ENCODE results near the gene ATP1A4.

Gene ATP1A4

DNA sequence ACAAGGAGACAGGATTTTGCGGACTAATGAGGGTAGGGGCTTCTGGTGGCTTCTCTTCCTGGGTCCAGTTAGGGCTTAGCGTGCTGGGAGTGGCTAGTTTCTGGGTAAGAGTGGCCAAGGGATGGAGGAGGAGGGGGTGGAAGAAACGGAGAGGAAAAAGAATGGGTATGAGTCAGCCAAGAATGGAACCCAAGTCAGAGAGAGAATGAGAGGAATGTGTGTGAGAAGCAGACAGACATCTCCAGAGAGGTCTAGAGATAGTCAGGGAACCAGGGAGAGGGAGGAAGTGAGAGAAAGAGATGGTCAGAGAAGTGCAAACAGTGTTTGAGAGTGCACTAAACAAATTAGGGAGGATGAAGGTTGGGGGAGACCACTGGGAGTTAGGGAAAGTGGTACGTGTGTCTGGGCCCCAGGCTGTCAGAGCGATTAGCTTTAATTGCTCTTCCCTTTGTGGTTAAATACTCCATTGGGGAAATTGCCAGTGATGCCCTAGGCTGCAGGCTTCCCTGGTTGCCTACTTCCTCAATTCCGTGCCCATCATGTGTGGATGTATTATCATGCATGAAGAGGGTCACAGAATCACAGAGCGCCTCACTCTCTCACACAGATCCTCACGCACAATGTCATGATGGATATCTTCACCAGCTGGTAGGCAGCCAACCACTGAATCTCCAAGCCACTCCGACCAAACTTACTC, 55.2 kb downstream of the ATP1A4 start:
- Mint-ChIP-seq H3K4me1 (peaks cover 24% of the 10 kb centered on the region), H3K36me3 (ENCODE audit: insufficient read depth) (peaks cover 8% of the 10 kb centered on the region), H3K27me3 (no peaks in the 10 kb centered on the region), H3K9me3 (no peaks in the 10 kb centered on the region), H3K4me3 (peak overlapping the region; percentile 83), H3K27ac (ENCODE audit: low read depth) (peak overlapping the region; percentile 34)
- no peak for DNase-seq (ENCODE audit: low spot score in 2 of 2)
- ATAC-seq (replicated peaks; ENCODE audit: extremely low read depth, poor library complexity, severe bottlenecking): no peak

DNA sequence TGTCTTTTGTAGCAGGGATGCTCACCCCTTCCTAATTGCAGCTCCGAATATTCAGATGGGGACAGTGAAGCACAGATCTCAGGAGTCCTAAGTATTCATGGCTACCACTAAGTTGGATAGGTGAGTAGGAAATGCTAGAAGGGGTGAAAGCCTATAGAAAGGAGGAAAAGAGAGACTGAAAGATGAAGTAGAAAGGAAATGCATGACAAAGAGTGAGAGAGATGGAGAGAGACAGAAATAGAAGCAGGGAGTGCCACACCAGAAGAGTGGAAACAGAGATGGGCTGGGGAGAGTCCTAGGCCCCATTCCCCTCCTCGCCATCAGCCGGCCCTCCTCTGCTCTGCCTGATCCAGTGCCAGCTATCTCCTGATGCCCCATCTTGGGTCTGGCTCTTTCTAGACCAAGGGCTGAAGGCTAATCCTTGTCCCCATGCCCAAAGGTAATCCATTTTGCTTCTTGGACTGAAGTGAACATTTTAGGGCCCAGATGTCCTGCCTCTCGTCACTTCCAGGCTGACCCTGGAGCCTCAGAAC, 55.8 kb downstream of the ATP1A4 start:
- H3K4me3 Mint-ChIP-seq: peak overlapping the region; percentile 83
- H3K9me3 Mint-ChIP-seq: no peaks in the 10 kb centered on the region
- peak overlapping the region; percentile 34 for H3K27ac Mint-ChIP-seq (ENCODE audit: low read depth)
- ATAC-seq (replicated peaks; ENCODE audit: extremely low read depth, poor library complexity, severe bottlenecking) (no peak), DNase-seq (ENCODE audit: low spot score in 2 of 2) (no peak)
- peaks cover 24% of the 10 kb centered on the region for H3K4me1 Mint-ChIP-seq
- peaks cover 6% of the 10 kb centered on the region for H3K36me3 Mint-ChIP-seq (ENCODE audit: insufficient read depth)
- no peaks in the 10 kb centered on the region for H3K27me3 Mint-ChIP-seq

DNA sequence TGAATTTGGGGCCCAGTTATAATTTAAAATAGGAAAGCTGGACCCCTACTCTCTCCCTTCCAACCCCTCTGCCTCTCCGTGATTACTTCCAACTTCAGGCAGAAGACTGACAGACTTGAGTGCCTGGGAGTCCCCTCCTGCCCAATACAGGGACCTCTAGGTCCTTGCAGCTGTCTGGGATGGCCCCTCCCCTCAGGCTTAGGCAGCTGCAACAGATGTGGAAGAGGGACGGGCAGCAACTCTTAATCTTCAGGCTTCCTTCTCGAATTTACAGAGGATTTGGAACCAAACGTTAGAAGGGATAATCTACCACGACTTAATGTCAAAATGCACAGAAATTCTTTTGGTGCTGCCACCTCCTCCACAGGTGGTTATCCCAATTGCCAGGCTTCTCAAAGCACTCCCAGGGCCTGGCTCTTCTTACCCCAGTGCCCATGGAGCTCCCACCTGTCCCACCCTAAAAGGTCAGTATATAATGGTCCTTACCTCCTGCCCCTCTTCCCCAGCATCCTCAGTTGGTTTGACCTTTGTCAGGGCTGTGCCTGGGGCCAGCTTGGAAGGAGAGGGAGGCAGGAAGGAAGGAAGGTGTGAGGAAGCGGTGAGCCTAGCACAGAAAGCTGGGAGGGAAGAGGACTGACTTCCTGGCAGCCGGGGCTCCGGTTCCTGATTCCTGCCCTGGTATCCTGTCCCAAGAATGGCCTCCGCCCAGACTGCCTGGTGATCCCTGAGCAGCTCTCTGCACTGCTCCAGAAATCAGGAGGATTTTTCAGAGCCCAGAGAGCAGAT, 56.6 kb downstream of the ATP1A4 start:
- Mint-ChIP-seq H3K9me3 (no peaks in the 10 kb centered on the region), H3K27me3 (no peaks in the 10 kb centered on the region), H3K4me1 (peaks cover 24% of the 10 kb centered on the region), H3K4me3 (no peak overlapping the region), H3K36me3 (ENCODE audit: insufficient read depth) (peaks cover 6% of the 10 kb centered on the region), H3K27ac (ENCODE audit: low read depth) (peak overlapping the region; percentile 34)
- ATAC-seq (replicated peaks; ENCODE audit: extremely low read depth, poor library complexity, severe bottlenecking): no peak
- no peak for DNase-seq (ENCODE audit: low spot score in 2 of 2)

DNA sequence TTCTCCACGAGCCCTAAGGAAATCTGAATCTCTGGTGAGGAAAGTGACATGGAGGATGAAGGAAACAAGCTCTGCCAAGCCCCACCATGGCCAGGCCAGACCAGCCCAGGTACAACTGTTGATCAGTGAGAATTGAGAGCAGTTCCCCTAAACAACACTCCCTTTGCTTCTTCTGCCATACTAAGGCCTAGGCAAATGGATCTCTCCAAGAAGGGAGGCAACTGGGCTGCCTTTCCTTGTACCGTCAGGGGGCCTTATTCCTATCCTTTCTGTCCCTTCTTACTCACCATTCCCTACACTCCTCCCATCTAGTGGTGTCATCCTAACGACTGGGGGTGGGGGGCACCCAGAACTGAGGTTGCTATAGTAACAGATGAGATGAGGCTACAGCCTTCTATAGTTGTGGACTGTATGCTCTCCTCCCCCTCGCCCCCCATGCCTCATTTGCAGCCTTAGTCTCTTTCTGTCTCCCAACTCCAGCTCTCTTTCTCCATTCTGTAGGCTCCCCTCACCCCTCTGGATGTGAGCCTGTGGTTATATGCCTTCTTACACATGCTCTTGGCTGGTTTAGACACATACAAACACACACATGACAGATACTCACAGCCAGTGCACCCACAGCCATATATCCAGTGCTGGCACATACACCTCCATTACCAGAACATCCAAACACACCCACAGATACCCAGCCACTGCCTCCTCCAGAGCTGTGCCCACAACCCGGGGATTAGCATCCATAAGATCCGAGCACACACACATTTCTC, 57.3 kb downstream of the ATP1A4 start:
- ATAC-seq (replicated peaks; ENCODE audit: extremely low read depth, poor library complexity, severe bottlenecking) (no peak), DNase-seq (ENCODE audit: low spot score in 2 of 2) (no peak)
- H3K9me3 Mint-ChIP-seq: no peaks in the 10 kb centered on the region
- H3K4me1 Mint-ChIP-seq: peaks cover 24% of the 10 kb centered on the region
- peak overlapping the region; percentile 9 for H3K27ac Mint-ChIP-seq (ENCODE audit: low read depth)
- peaks cover 6% of the 10 kb centered on the region for H3K36me3 Mint-ChIP-seq (ENCODE audit: insufficient read depth)
- H3K4me3 Mint-ChIP-seq: no peak overlapping the region
- H3K27me3 Mint-ChIP-seq: no peaks in the 10 kb centered on the region

DNA sequence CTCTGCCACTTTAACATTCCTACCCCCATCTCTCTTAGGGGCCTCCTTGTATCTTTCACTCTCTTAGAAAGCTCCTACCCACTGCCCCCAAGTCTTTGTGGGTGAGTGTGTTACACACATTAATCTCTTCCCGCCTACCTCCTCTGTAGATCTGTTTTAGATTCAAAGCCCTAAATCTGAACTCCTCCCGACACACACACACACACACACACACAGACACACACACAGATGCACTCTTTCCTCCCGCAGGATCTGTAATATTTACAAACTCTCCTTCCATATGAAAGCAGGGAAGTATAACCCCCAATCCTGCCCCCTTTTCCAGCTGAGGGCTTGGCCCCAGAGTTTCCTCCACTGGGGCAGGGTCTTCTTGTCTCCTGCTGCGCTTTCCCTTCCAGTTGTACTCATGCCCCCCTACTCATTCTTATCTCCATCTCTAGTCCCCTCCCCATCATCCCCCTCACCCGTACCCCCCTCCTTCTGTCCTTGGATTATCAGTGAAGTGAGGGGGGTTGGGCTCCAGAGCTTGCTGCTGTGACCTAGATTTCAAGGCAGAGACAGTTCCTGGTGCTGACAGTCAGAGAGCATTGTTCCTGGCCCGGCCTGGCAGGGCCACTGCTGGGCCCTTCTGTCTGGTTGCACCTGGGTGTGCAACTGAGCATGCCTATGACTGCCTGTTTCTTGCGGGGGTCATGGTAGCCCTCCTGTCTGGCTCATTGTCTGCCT, 58.1 kb downstream of the ATP1A4 start:
- DNase-seq (ENCODE audit: low spot score in 2 of 2) (no peak), ATAC-seq (replicated peaks; ENCODE audit: extremely low read depth, poor library complexity, severe bottlenecking) (no peak)
- H3K36me3 Mint-ChIP-seq (ENCODE audit: insufficient read depth): peaks cover 5% of the 10 kb centered on the region
- no peak overlapping the region for H3K4me3 Mint-ChIP-seq
- no peaks in the 10 kb centered on the region for H3K9me3 Mint-ChIP-seq
- H3K27ac Mint-ChIP-seq (ENCODE audit: low read depth): peak overlapping the region; percentile 9
- no peaks in the 10 kb centered on the region for H3K27me3 Mint-ChIP-seq
- peaks cover 24% of the 10 kb centered on the region for H3K4me1 Mint-ChIP-seq

DNA sequence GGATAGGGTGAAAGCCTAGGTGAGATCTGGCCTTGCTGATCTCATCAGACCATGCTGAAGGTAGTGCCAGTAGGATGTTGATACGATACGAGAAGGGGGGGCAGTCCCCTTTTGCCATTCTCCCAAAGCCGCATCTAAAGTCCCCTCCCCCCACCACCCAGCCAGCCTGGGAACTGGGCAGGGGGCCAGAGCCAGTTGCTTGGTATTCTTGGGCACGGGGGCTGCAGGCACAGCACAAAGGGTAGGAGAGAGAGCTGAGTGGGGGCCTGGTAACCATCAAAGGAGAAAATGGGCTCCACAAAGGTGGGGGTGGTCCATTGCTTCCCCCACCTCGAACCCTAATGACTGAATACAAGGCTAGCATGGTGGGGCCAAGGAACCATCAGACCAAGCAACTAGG, 59.2 kb downstream of the ATP1A4 start:
- DNase-seq (ENCODE audit: low spot score in 2 of 2) (no peak), ATAC-seq (replicated peaks; ENCODE audit: extremely low read depth, poor library complexity, severe bottlenecking) (no peak)
- Mint-ChIP-seq H3K27ac (ENCODE audit: low read depth) (no peak overlapping the region), H3K4me3 (no peak overlapping the region), H3K36me3 (ENCODE audit: insufficient read depth) (peaks cover 1% of the 10 kb centered on the region), H3K9me3 (no peaks in the 10 kb centered on the region), H3K4me1 (peaks cover 24% of the 10 kb centered on the region), H3K27me3 (no peaks in the 10 kb centered on the region)

DNA sequence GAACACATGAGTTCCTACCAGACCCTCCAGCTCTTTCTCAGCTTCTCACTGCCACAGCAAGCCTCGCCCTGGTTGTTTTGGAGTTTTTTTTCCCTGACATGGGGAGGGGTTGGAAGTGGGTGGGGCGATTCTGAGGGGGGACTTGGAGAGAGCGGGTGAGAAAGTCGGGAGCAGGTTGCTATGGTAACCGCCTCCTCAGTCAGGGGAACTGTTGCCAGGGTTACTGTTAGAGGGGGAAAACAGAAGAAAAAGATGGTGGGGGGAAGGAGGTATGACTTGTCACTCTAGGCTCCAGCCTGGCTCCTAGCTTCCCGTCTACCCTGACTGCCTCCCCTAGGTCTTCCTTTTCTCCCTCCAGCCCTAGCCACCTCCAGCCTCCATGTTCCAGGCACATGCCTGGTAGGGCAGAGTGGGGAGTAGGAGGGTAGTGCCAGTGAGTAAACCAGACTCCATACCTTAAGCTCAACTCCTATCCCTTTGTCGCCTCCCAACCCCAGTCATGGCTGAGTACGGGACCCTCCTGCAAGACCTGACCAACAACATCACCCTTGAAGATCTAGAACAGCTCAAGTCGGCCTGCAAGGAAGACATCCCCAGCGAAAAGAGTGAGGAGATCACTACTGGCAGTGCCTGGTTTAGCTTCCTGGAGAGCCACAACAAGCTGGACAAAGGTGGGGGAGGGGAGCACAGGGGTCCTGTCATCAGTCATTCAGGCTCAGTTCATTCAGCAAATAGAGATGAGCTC, 59.8 kb downstream of the ATP1A4 start:
- H3K36me3 Mint-ChIP-seq (ENCODE audit: insufficient read depth): peaks cover 5% of the 10 kb centered on the region
- no peaks in the 10 kb centered on the region for H3K27me3 Mint-ChIP-seq
- no peak overlapping the region for H3K27ac Mint-ChIP-seq (ENCODE audit: low read depth)
- H3K4me1 Mint-ChIP-seq: peaks cover 22% of the 10 kb centered on the region
- no peak for DNase-seq (ENCODE audit: low spot score in 2 of 2)
- no peaks in the 10 kb centered on the region for H3K9me3 Mint-ChIP-seq
- ATAC-seq (replicated peaks; ENCODE audit: extremely low read depth, poor library complexity, severe bottlenecking): no peak
- no peak overlapping the region for H3K4me3 Mint-ChIP-seq

DNA sequence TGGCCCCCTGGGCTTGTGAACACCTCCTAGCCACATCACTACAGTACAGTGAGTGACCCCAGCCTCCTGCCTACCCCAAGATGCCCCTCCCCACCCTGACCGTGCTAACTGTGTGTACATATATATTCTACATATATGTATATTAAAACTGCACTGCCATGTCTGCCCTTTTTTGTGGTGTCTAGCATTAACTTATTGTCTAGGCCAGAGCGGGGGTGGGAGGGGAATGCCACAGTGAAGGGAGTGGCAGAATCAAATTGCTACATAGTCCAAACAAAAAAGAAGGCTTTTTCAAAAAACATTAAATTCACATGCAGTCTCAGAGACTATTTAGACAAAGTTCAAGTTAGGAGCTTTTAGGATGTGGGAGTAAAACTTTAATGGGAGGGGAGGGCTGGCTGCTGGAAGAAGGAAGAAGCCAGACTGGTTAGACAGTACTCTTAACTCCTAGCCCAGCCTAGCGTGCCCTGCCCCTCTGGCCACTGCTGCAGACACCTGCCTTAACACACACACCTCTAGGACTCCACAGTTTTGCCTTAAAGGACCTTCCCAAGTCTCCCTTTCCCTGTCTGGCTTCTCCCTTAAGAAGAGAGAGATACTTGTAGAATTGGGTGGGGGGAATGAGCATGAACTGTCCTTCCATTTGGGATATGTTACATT, 63.2 kb downstream of the ATP1A4 start:
- DNase-seq (ENCODE audit: low spot score in 2 of 2) (no peak), ATAC-seq (replicated peaks; ENCODE audit: extremely low read depth, poor library complexity, severe bottlenecking) (no peak)
- no peak overlapping the region for H3K27ac Mint-ChIP-seq (ENCODE audit: low read depth)
- H3K27me3 Mint-ChIP-seq: no peaks in the 10 kb centered on the region
- no peaks in the 10 kb centered on the region for H3K9me3 Mint-ChIP-seq
- peaks cover 5% of the 10 kb centered on the region for H3K4me1 Mint-ChIP-seq
- H3K36me3 Mint-ChIP-seq (ENCODE audit: insufficient read depth): peaks cover 18% of the 10 kb centered on the region
- H3K4me3 Mint-ChIP-seq: no peak overlapping the region

DNA sequence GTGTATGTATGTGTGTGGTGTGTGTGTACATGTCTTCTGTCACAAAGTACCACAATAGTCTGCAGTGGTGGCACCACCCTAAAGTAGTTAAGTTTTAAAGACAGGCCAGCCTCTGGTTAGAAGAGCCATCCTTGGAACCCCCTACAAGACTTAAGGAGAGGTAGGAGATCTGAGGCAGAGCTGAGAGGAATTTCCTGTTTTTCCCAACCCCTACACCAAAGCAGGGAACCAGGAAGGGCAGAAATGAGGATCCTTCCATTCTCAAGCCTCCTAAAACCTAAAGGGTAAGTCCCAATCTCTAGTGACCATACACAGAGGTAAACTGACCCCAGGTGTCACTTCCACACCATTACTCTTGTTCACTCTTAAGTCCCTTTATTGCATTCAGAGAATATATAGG, 64.9 kb downstream of the ATP1A4 start:
- ATAC-seq (replicated peaks; ENCODE audit: extremely low read depth, poor library complexity, severe bottlenecking) (no peak), DNase-seq (ENCODE audit: low spot score in 2 of 2) (no peak)
- Mint-ChIP-seq H3K4me3 (no peak overlapping the region), H3K4me1 (no peaks in the 10 kb centered on the region), H3K27me3 (no peaks in the 10 kb centered on the region), H3K9me3 (no peaks in the 10 kb centered on the region), H3K36me3 (ENCODE audit: insufficient read depth) (peaks cover 27% of the 10 kb centered on the region), H3K27ac (ENCODE audit: low read depth) (no peak overlapping the region)

DNA sequence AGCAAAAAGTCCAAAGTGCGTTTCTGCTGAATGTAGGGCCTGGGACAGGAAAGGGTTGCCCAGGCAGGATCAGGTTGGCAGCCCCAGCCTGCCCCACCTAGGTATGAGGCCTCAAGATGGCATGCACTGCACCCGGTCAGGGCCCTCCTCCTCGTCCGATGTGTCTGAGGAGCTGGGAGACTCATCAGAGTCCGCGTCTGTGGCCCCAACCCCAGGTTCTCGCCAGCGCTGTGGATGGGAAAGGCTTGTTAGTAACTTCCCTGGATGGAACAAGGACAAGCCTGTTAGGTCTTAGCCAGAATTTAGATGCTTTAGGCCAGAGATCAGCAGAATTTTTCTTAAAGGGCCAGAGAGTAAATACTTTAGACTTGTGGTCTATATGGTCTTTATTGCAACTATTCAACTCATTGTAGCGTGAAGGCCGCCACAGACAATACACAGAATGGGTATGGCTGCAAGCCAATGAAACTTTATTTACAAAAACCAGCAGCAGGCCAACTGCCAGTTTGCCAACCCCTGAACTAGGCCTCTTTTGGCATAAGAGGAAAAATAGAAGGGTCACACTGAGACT, 66.2 kb downstream of the ATP1A4 start:
- DNase-seq (ENCODE audit: low spot score in 2 of 2) (no peak), ATAC-seq (replicated peaks; ENCODE audit: extremely low read depth, poor library complexity, severe bottlenecking) (no peak)
- Mint-ChIP-seq H3K27me3 (no peaks in the 10 kb centered on the region), H3K4me3 (no peak overlapping the region), H3K36me3 (ENCODE audit: insufficient read depth) (peaks cover 36% of the 10 kb centered on the region), H3K4me1 (no peaks in the 10 kb centered on the region), H3K27ac (ENCODE audit: low read depth) (no peak overlapping the region), H3K9me3 (no peaks in the 10 kb centered on the region)

Data from central memory CD8-positive, alpha-beta T cell (primary cell).